Stromal cell of bone marrow (primary cell): ENCODE measurements around the gene DENND1B.

Experiments used
- DNase-seq: peaks from one replicate; pipeline ENCODE4 v3.0.0-alpha.2; 2012; ENCODE audit warnings: low read depth

Gene DENND1B

DNA sequence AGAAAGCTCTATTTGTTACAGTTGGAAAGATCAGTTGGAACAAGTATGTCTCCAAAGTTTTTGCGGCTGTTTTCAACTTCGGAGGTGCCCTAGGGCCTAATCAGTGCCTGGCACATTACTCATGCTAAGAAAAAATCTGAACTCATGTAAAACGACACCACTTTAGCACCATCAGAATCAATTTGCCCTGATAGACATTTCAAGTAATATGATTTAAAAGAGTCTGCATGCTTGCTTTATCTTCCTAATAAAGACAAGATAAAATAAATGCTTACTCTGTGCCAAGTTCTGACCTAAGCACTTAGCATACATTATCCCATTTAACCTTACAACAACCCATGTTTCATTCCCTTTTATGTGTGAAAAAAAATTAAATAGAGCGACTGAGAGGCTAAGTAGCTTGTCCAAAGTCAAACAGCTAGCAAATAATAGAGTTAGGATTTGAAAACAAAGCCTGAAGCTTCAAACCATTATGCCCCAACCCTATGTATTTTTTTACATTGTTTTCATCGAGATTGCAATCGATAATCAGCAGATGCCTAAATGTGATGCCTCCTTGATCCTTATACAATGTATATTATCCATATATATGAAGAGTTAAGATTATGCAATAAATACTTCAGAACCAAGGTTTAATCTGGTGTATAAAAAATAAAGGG is 91.3 kb downstream of the DENND1B start:
- DNase-seq: no peak

DNA sequence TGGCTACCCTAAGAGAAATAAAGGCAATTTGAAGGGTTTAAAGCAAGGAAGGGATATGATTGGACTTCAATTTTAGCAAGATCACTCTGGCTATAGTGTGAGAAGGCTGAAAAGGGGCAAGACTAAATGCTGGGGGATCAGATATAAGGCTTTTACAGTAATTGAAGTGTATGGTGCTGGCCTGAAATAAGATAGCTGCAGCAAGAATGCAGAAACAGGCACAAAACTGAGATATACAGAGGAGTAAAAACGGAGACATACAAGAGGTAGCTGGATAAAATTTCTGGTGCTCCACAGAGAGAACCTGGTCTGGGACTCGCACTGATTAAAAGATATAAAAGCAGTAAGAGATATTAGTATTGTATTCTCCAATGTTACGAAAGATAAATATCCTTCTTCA is 92.0 kb downstream of the DENND1B start:
- no peak for DNase-seq

- DNase-seq: no peak
Measured at GRCh38 chr1:197680311-197680710, 95.0 kb downstream of the DENND1B start.

- no peak for DNase-seq
Measured at GRCh38 chr1:197677752-197678295, 97.5 kb downstream of the DENND1B start.

GRCh38 chr1:197677313-197677712 is 98.0 kb downstream of the DENND1B start:
- DNase-seq: no peak

DNA sequence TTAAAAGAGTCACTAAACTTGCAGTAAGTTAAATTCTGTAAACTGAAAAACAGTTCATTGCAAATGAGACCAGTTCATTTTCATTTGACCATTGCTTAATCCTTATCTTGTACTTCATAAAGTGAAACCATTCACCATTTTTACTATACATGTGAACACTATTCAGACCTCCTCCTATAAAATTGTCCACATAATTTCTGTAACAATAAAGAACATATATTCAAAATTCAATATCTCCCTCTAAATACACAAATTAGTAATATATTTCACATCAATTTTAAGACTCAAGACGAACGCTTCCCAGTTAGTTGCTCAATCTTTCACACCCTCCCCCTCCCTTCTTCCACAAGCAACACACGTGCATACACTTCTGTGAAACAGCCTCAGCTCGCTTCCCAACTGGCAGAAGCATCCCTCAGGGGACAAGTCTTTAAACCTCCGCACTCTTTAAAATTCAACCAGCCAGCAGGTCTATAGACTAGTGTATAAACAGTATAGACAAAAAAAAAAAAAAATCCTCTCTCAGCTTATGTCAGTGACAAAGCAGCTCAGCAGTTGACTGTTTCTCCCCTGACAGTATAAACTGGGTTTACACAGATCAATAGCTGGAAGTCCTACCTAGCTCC is 99.6 kb downstream of the DENND1B start:
- peak; percentile 19 for DNase-seq

GRCh38 chr1:197674286-197674685 is 101.0 kb downstream of the DENND1B start:
- DNase-seq: no peak

- DNase-seq: no peak
Measured at GRCh38 chr1:197673292-197673691, 102.0 kb downstream of the DENND1B start.

DNA sequence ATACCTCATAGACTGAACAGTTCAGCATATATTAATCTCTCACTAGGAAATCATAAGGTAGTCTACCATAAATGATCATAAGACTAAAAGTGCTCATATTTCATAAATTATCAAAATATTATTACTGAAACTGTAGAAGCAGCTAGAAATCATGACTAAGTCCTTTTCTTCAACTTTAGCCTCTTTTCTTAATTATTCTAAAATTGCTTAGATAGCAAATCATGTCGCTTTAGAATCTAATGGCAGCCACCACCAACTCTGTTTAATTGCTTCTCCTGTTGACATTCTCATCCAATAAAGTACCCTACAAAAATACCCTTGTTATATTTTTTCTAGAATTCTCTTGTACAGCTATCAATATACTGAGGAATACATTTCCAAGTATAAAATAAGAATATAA is 102.9 kb downstream of the DENND1B start:
- DNase-seq: no peak

DNA sequence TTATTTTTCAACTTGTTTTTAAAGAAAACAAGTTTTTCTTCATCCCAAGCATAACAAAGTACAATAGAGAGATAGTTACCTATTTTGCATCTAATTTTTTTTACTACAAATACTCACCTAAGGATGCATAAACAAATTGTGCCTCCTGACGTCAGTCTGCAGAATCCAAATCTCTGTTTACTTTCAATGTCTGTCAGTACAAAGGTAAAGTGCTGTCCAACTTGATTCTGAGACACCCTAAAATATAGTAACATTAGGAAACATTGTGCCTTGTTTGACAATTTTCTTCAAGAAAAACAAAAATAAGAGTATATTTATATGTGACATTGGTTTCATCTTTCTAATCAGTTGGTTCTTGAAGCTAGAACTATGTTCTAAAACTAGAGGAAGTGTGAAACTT is 103.4 kb downstream of the DENND1B start:
- no peak for DNase-seq

DNA sequence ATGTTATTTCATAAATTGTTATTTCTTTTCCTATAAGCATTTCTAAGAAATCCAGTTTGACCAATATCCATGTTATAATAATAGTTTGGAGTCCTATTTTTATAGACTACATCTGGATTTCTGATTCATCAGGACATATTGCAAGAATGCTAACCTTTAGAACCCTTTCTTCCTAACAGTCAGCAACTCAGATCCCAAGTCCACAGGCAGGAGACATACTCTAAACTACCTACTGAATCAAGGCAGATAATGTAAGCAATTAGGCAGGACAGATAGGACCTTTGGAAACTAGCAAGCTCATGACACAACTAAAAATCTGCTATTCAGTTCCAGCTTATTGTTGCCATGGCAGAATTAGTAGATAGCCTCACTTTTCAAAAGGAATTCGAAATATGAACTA is 104.1 kb downstream of the DENND1B start:
- DNase-seq: no peak

GRCh38 chr1:197666769-197667285 is 108.5 kb downstream of the DENND1B start:
- DNase-seq: no peak

DNA sequence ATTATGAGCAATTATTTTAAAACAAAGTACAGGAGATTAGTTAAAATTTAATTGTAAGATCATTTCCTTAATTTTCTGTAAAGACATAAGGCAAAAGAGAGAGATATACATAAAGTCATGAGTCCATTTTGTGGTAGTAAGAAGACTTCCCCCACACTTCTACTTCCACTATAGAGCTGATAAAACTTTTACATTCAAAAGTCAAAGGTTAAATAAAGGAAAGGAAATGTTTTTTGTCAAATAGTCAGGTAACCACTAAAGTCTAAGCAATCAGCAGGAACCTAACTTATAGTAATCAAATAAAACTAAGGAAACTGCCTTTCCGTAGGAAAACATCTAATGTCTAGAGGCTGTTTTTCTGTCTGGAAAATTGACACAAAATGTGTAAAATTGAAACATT is 110.9 kb downstream of the DENND1B start:
- no peak for DNase-seq

- no peak for DNase-seq
Measured at GRCh38 chr1:197663162-197663953, 111.9 kb downstream of the DENND1B start.

DNA sequence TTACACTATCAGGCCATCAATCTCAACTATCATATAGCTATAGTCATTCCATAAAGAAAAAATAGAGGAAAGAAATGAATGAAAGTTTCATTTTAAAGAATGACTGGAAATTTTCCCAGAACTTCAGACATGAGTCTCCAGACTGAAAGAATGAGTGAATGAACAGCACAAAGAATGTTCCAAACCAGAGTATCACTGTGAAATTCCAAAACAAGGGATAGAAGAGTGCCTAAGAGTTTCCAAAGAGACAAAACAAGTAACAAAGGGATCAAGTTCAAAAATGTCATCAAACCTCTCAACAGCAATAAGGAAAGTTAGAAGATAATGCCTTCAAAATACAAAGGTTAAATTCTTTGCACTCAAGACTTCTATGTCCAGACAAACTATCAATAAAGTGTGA is 114.9 kb downstream of the DENND1B start:
- peak; percentile 18 for DNase-seq

DNA sequence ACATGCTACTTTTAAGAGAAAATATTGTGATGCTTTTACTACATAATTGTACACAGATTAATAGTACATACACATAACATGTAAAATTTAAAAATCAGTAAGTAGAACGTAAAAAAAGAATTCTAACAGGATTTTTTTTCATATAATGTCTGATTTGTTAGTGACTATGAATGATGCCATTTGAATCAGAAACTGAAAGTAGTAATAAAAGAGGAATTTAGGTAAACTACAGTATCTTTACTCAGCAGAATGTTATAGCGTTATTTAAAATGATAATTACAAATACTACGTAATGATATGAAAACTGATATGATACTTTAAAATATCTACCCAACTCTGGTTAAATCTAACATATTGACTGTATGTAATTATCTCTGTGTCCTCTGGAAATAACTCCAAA is 116.1 kb downstream of the DENND1B start:
- no peak for DNase-seq

DNA sequence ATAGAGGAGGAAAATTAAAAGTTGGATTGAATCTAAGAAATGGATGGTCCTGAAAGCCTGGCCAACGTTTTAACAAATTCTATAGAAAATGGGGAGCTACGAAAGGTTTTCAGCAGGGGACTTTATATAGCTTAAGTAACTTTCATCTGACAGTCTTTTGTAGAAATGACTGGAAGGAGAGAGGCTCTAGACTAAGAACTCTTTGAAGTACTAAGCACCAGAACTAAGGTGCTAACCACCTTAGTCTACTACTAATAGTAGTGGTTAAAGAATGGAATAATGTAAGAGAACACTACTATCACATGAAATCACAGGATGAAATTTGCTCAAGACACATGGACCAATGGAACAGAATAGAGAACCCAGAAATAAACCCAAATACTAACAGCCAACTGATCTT is 126.1 kb downstream of the DENND1B start:
- DNase-seq: no peak

- no peak for DNase-seq
Measured at GRCh38 chr1:197638316-197638715, 137.0 kb downstream of the DENND1B start.

- no peak for DNase-seq
Measured at GRCh38 chr1:197637406-197637805, 137.9 kb downstream of the DENND1B start.

- DNase-seq: no peak
Measured at GRCh38 chr1:197633447-197634078, 141.7 kb downstream of the DENND1B start.

- DNase-seq: no peak
Measured at GRCh38 chr1:197632651-197633050, 142.6 kb downstream of the DENND1B start.

DNA sequence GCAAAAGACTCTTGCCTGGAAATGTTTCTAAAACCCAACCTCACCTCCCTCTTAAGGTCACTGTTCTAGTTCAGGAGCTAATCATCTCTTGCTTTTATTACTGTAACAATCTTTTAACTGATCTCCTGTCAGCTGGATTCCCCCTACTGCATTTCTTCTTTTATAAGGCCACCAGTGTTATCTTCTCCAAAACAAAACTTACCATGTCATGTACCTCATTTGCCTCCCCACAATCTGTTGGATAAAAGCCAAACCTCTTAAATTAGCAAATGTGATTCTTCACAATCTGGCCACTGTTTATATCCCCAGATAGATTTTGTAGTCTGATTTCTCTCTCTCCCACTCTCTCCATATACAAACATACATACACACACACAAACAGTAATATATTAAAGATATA is 143.3 kb downstream of the DENND1B start:
- no peak for DNase-seq
